ENCODE results near the gene RNF148. TPM values are rescaled to one million over a fixed set of nuclear protein-coding genes. Genes with fewer than 3 reads are reported as not detected.

RNF148 gene, protein sequence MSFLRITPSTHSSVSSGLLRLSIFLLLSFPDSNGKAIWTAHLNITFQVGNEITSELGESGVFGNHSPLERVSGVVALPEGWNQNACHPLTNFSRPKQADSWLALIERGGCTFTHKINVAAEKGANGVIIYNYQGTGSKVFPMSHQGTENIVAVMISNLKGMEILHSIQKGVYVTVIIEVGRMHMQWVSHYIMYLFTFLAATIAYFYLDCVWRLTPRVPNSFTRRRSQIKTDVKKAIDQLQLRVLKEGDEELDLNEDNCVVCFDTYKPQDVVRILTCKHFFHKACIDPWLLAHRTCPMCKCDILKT
- 1.4 and 1.7 TPM in 2 replicates for total RNA-seq

DNA sequence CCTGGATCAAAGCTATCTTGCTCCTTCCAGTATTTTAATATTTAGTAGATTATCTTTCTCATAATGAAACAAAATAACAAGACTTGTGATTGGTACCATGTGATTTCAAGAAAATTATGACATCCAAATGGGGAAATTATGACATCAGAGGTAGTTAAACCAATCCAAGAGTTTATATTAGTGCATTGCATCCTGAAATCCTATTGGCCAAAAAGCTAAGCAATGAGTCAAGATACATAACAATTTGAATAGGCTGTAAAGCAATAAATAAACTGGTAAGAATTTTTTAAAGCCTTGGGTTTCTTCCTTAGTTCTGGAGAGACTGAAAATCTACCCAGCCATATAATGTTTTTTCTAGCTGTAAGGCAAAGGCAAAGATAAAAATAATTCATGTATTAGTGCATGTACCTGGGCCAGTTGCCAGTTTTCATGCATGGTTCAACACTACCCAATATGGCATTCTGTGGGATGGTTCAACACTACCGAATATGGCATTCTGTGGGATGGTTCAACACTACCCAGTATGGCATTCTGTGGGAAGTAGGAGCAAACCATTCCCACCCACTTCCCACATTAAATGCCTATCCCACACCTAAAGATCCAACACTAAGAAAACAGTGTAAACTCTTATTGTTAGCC is at the start of gene RNF148:
Gene RNF148, minus strand, starts transcription at position 51 of the 639 bp plus-strand sequence. CDS start 172 bp downstream, outside the sequence.

DNA sequence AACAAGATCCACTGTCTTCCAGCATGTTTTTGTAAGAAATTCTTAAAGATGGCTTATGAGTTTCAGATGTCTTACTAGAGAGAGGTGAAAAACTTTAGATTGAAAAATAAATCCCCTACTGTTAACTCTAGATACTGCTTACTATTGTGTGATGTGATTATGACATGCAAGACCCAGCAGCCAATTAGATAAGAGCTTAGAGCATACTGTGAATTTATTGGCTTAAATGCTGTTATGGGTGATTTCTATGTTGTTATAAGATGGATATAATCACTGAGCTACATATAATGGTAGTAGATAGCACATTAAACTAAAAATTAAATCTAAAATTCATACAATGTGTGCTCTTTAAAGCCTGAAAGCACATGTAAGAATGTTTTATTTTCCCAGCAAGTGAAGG is 3.7 kb downstream of the RNF148 start, which contains the start of gene RNF133:
Gene RNF133, minus strand, starts transcription at position 101 of the 400 bp plus-strand sequence. CDS start 199 bp downstream, outside the sequence.

Other genes with a start within 250 kb of the RNF148 start
- 0.72 and 1.5 TPM in 2 replicates for gene RNF133, start 3.8 kb downstream of the RNF148 start, total RNA-seq
- 51.4 and 53.7 TPM in 2 replicates for gene CADPS2, start 183.5 kb upstream of the RNF148 start, total RNA-seq

All from endothelial cell of coronary artery (primary cell).